GM23338 (cell line): ENCODE results near the gene IQCM. TPM values are rescaled to one million over a fixed set of nuclear protein-coding genes. Genes with fewer than 3 reads are reported as not detected.

ENCODE experiments used
- ATAC-seq: fragments of 200-7000 bp; cut with Tn5 transposase; 3 replicates; pipeline ENCODE4 v1.9.1; 2020
- DNase-seq: peaks from one replicate; pipeline ENCODE4 v3.0.0-alpha.2; 2015; ENCODE audit warnings: low spot score
- H2AFZ ChIP-seq: fragments of 200-600 bp; sonication (generic); 2 replicates; pipeline ENCODE4 v1.8.0; 2016; ENCODE audit warnings: antibody characterized with exemption, mild to moderate bottlenecking, moderate library complexity
- H3F3A ChIP-seq: fragments of 200-600 bp; sonication (generic); replicated peaks from 2 replicates; pipeline ENCODE4 v1.8.0; 2017; ENCODE audit warnings: antibody characterized with exemption, mixed run types, low read depth
- H3K27ac ChIP-seq: fragments of 200-600 bp; sonication (generic); 2 replicates; pipeline ENCODE4 v1.6.1; 2016; ENCODE audit warnings: low read depth
- H3K27me3 ChIP-seq: fragments of 200-600 bp; sonication (generic); 2 replicates; pipeline ENCODE4 v1.8.0; 2016; ENCODE audit warnings: mild to moderate bottlenecking, mixed run types, moderate library complexity; ENCODE audit not compliant: insufficient read depth
- H3K36me3 ChIP-seq: fragments of 200-600 bp; sonication (generic); 2 replicates; pipeline ENCODE4 v1.8.0; 2016; ENCODE audit warnings: mild to moderate bottlenecking; ENCODE audit not compliant: insufficient read depth
- H3K4me1 ChIP-seq: fragments of 200-600 bp; sonication (generic); 2 replicates; pipeline ENCODE4 v1.8.0; 2016; ENCODE audit warnings: mild to moderate bottlenecking, moderate library complexity; ENCODE audit not compliant: insufficient read depth
- H3K4me2 ChIP-seq: fragments of 200-600 bp; sonication (generic); 2 replicates; pipeline ENCODE4 v1.7.1; 2017; ENCODE audit warnings: mixed run types
- H3K4me3 ChIP-seq: fragments of 200-600 bp; sonication (generic); 2 replicates; pipeline ENCODE4 v1.6.1; 2016; ENCODE audit warnings: mixed run types
- H3K79me2 ChIP-seq: fragments of 200-600 bp; sonication (generic); replicated peaks from 2 replicates; pipeline ENCODE4 v1.8.0; 2017; ENCODE audit warnings: mild to moderate bottlenecking; ENCODE audit not compliant: insufficient read depth
- H3K9me2 ChIP-seq: fragments of 200-600 bp; sonication (generic); 2 replicates; pipeline ENCODE4 v1.8.0; 2017; ENCODE audit not compliant: insufficient read depth
- H4K20me1 ChIP-seq: fragments of 200-600 bp; sonication (generic); replicated peaks from 2 replicates; pipeline ENCODE4 v1.8.0; 2017; ENCODE audit warnings: mild to moderate bottlenecking; ENCODE audit not compliant: insufficient read depth
- H3K27ac Mint-ChIP-seq: 2 replicates; pipeline ENCODE4 v1.8.0; 2020; ENCODE audit warnings: inconsistent platforms, mild to moderate bottlenecking, moderate library complexity, mixed read lengths
- H3K27me3 Mint-ChIP-seq: 3 replicates; pipeline ENCODE4 v1.8.0; 2022; ENCODE audit warnings: low read depth, mild to moderate bottlenecking, moderate library complexity, mixed read lengths, inconsistent platforms; ENCODE audit not compliant: insufficient read depth, poor library complexity
- H3K36me3 Mint-ChIP-seq: 3 replicates; pipeline ENCODE4 v1.8.0; 2021; ENCODE audit warnings: low read depth, mild to moderate bottlenecking, inconsistent platforms, moderate library complexity, mixed read lengths
- H3K4me1 Mint-ChIP-seq: 3 replicates; pipeline ENCODE4 v1.8.0; 2020; ENCODE audit warnings: mild to moderate bottlenecking, inconsistent platforms, mixed read lengths
- H3K4me3 Mint-ChIP-seq: 3 replicates; pipeline ENCODE4 v1.8.0; 2021; ENCODE audit warnings: moderate library complexity, mild to moderate bottlenecking, inconsistent platforms, mixed read lengths
- H3K9me3 Mint-ChIP-seq: 3 replicates; pipeline ENCODE4 v1.8.0; 2020; ENCODE audit warnings: moderate library complexity, mild to moderate bottlenecking, inconsistent platforms, mixed read lengths
- POLR2AphosphoS5 ChIP-seq: IDR thresholded peaks from 2 replicates; pipeline ENCODE4 v1.6.1; 2016; ENCODE audit warnings: antibody characterized with exemption, low read depth
- polyA plus RNA-seq: library from polyadenylated mRNA; unstranded; fragments of >200 nt; fragmentation: Nextera tagmentation; extraction: Ambion mirVana; gene quantifications from 2 replicates; pipeline ENCODE4 v1.2.1, GENCODE V29; 2016
- total RNA-seq: library from RNA; depleted of rRNA; stranded (reverse); fragments of >200 nt; shearing (Covaris generic); gene quantifications from 2 replicates; pipeline ENCODE4 v1.2.3, GENCODE V29; 2014
- TF ChIP-seq, protein P1 (sequence below): IDR thresholded peaks from one replicate; pipeline ENCODE4 v1.6.1; 2018; ENCODE audit warnings: antibody characterized with exemption; ENCODE audit not compliant: unreplicated experiment
- TF ChIP-seq, protein P2 (sequence below), 2 experiments: fragments of 200-600 bp in 1 of 2; sonication (generic) in 1 of 2; conservative IDR thresholded peaks; 2 replicates each; pipeline versions ENCODE4 v1.5.1 to v1.6.1; 2016 to 2017; ENCODE audit warnings: antibody characterized with exemption in 2 of 2, low read depth in 2 of 2, mild to moderate bottlenecking in 2 of 2, moderate library complexity in 1 of 2
- TF ChIP-seq, protein P3 (sequence below): fragments of 250-450 bp; sonication (Bioruptor Pico); IDR thresholded peaks from 2 replicates; pipeline ENCODE4 v1.5.0; 2020; ENCODE audit warnings: mild to moderate bottlenecking, moderate library complexity

IQCM gene
- total and polyA plus RNA-seq, 2 experiments from 2014 or later, result not detected

DNA sequence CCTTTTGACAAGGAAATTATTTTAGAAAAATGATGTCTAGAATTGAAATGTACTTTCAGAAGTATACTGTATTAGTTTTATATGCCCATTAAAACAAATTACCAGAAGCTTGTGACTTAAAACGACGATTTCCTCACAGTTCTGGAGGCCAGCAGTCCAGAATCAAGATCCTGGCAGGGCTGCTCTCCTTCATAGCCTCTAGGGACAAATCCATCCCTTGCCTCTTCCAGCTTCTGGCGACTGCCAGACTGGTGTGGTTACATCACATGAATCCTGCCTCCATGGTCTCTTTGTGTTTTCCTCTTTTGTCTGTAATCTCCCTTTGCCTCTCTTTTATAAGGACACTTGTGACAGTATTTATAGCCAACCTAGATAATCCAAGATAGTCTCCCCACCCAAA is 97.1 kb downstream of the IQCM start (continued):
- TF ChIP-seq, protein P1, sequence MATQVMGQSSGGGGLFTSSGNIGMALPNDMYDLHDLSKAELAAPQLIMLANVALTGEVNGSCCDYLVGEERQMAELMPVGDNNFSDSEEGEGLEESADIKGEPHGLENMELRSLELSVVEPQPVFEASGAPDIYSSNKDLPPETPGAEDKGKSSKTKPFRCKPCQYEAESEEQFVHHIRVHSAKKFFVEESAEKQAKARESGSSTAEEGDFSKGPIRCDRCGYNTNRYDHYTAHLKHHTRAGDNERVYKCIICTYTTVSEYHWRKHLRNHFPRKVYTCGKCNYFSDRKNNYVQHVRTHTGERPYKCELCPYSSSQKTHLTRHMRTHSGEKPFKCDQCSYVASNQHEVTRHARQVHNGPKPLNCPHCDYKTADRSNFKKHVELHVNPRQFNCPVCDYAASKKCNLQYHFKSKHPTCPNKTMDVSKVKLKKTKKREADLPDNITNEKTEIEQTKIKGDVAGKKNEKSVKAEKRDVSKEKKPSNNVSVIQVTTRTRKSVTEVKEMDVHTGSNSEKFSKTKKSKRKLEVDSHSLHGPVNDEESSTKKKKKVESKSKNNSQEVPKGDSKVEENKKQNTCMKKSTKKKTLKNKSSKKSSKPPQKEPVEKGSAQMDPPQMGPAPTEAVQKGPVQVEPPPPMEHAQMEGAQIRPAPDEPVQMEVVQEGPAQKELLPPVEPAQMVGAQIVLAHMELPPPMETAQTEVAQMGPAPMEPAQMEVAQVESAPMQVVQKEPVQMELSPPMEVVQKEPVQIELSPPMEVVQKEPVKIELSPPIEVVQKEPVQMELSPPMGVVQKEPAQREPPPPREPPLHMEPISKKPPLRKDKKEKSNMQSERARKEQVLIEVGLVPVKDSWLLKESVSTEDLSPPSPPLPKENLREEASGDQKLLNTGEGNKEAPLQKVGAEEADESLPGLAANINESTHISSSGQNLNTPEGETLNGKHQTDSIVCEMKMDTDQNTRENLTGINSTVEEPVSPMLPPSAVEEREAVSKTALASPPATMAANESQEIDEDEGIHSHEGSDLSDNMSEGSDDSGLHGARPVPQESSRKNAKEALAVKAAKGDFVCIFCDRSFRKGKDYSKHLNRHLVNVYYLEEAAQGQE, result no peak

DNA sequence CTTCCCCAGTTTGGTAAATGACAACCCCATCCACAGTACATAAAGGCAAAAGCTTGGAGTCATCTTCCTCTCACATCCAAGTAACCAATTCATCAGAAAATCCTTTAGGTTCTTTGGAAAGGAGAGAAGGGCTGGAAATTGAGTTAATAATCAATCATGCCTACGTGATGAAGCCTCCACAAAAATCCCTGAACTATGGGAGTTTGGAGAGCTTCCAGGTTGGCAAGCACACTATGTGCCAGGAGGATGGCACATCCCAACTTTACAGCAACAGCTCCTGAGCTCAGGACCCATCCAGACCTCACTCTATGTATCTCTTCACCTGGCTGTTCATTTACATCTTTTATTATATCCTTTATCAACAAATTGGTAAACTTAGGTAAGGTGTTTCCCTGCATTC is 98.9 kb downstream of the IQCM start:
- no peak overlapping the region for H3K4me3 ChIP-seq
- peaks cover 22% of the 10 kb centered on the region for H3K9me3 Mint-ChIP-seq
- peaks cover 3% of the 10 kb centered on the region; the same call in 1 of the 2 replicates for H3K9me2 ChIP-seq
- H3K27me3 Mint-ChIP-seq, result no peaks in the 10 kb centered on the region
- H3K4me1 Mint-ChIP-seq, result peaks cover 6% of the 10 kb centered on the region
- no peak overlapping the region for H3K27ac ChIP-seq
- no peak overlapping the region for H3K27ac Mint-ChIP-seq
- DNase-seq (no peak), ATAC-seq (no peak)
- no peaks in the 10 kb centered on the region for H3K79me2 ChIP-seq
- H3K4me1 ChIP-seq, result no peaks in the 10 kb centered on the region
- H3K4me3 Mint-ChIP-seq, result no peak overlapping the region
- H2AFZ ChIP-seq, result no peak overlapping the region
- H3K27me3 ChIP-seq, result no peaks in the 10 kb centered on the region
- no peaks in the 10 kb centered on the region for H4K20me1 ChIP-seq
- H3K4me2 ChIP-seq, result no peak overlapping the region
- no peaks in the 10 kb centered on the region for H3F3A ChIP-seq
- no peaks in the 10 kb centered on the region for H3K36me3 ChIP-seq
- peaks cover 9% of the 10 kb centered on the region for H3K36me3 Mint-ChIP-seq
- TF ChIP-seq, protein P2, sequence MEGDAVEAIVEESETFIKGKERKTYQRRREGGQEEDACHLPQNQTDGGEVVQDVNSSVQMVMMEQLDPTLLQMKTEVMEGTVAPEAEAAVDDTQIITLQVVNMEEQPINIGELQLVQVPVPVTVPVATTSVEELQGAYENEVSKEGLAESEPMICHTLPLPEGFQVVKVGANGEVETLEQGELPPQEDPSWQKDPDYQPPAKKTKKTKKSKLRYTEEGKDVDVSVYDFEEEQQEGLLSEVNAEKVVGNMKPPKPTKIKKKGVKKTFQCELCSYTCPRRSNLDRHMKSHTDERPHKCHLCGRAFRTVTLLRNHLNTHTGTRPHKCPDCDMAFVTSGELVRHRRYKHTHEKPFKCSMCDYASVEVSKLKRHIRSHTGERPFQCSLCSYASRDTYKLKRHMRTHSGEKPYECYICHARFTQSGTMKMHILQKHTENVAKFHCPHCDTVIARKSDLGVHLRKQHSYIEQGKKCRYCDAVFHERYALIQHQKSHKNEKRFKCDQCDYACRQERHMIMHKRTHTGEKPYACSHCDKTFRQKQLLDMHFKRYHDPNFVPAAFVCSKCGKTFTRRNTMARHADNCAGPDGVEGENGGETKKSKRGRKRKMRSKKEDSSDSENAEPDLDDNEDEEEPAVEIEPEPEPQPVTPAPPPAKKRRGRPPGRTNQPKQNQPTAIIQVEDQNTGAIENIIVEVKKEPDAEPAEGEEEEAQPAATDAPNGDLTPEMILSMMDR (conservative IDR thresholded peaks at IDR 0.05; ENCODE audit: low read depth in 2 of 2), result no peak
- no peak for TF ChIP-seq POLR2AphosphoS5

DNA sequence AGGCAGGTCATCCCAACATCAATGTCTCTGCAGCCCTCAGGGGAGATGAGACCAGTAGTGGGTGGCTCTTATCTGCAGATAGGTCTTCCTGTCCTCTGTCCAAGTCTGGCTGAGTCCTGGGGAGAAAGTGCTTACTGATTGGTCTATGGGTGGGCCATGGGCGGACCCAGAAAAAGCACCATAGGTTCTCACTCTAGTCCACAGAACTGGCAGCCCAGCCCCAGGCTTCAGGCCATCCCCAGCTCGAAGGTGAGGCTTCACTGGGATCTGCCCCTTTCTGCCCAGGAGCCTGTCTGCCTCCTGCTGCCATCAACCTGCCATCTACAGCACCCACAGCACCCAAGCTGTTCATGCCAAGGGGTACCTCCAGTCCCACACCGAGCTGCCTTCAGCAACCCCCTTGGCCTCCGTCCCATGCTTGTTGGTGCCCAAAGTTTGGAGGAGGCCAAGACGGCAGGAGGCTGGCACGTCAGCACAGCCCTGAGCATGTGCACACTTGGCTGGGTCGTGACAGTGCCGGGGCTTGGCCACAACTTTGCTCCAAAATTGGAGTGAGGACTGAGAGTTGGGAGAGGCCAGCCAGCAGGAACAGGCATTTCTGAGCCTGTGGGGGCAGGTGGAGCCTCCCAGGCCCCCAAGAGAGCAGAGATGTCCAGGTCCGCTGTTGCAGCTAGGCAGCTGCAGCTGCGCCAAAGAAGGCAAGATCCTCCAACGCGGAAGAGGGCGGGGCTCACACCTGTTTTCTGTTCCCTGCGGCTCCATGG is 99.6 kb downstream of the IQCM start:
- no peak overlapping the region for H3K4me2 ChIP-seq
- H3K4me1 ChIP-seq, result no peaks in the 10 kb centered on the region
- Mint-ChIP-seq H3K4me1 (peaks cover 6% of the 10 kb centered on the region), H3K27ac (no peak overlapping the region), H3K9me3 (peaks cover 22% of the 10 kb centered on the region), H3K27me3 (no peaks in the 10 kb centered on the region), H3K36me3 (peaks cover 9% of the 10 kb centered on the region), H3K4me3 (no peak overlapping the region)
- DNase-seq (no peak), ATAC-seq (no peak)
- H3K27me3 ChIP-seq, result no peaks in the 10 kb centered on the region
- no peaks in the 10 kb centered on the region for H3F3A ChIP-seq
- no peak overlapping the region for H3K4me3 ChIP-seq
- H3K79me2 ChIP-seq, result no peaks in the 10 kb centered on the region
- no peaks in the 10 kb centered on the region for H4K20me1 ChIP-seq
- peaks cover 3% of the 10 kb centered on the region; the same call in 1 of the 2 replicates for H3K9me2 ChIP-seq
- H2AFZ ChIP-seq, result no peak overlapping the region
- H3K36me3 ChIP-seq, result no peaks in the 10 kb centered on the region
- no peak overlapping the region for H3K27ac ChIP-seq
- TF ChIP-seq, protein P2 (conservative IDR thresholded peaks at IDR 0.05; ENCODE audit: low read depth in 2 of 2), result no peak
- TF ChIP-seq, protein P3, sequence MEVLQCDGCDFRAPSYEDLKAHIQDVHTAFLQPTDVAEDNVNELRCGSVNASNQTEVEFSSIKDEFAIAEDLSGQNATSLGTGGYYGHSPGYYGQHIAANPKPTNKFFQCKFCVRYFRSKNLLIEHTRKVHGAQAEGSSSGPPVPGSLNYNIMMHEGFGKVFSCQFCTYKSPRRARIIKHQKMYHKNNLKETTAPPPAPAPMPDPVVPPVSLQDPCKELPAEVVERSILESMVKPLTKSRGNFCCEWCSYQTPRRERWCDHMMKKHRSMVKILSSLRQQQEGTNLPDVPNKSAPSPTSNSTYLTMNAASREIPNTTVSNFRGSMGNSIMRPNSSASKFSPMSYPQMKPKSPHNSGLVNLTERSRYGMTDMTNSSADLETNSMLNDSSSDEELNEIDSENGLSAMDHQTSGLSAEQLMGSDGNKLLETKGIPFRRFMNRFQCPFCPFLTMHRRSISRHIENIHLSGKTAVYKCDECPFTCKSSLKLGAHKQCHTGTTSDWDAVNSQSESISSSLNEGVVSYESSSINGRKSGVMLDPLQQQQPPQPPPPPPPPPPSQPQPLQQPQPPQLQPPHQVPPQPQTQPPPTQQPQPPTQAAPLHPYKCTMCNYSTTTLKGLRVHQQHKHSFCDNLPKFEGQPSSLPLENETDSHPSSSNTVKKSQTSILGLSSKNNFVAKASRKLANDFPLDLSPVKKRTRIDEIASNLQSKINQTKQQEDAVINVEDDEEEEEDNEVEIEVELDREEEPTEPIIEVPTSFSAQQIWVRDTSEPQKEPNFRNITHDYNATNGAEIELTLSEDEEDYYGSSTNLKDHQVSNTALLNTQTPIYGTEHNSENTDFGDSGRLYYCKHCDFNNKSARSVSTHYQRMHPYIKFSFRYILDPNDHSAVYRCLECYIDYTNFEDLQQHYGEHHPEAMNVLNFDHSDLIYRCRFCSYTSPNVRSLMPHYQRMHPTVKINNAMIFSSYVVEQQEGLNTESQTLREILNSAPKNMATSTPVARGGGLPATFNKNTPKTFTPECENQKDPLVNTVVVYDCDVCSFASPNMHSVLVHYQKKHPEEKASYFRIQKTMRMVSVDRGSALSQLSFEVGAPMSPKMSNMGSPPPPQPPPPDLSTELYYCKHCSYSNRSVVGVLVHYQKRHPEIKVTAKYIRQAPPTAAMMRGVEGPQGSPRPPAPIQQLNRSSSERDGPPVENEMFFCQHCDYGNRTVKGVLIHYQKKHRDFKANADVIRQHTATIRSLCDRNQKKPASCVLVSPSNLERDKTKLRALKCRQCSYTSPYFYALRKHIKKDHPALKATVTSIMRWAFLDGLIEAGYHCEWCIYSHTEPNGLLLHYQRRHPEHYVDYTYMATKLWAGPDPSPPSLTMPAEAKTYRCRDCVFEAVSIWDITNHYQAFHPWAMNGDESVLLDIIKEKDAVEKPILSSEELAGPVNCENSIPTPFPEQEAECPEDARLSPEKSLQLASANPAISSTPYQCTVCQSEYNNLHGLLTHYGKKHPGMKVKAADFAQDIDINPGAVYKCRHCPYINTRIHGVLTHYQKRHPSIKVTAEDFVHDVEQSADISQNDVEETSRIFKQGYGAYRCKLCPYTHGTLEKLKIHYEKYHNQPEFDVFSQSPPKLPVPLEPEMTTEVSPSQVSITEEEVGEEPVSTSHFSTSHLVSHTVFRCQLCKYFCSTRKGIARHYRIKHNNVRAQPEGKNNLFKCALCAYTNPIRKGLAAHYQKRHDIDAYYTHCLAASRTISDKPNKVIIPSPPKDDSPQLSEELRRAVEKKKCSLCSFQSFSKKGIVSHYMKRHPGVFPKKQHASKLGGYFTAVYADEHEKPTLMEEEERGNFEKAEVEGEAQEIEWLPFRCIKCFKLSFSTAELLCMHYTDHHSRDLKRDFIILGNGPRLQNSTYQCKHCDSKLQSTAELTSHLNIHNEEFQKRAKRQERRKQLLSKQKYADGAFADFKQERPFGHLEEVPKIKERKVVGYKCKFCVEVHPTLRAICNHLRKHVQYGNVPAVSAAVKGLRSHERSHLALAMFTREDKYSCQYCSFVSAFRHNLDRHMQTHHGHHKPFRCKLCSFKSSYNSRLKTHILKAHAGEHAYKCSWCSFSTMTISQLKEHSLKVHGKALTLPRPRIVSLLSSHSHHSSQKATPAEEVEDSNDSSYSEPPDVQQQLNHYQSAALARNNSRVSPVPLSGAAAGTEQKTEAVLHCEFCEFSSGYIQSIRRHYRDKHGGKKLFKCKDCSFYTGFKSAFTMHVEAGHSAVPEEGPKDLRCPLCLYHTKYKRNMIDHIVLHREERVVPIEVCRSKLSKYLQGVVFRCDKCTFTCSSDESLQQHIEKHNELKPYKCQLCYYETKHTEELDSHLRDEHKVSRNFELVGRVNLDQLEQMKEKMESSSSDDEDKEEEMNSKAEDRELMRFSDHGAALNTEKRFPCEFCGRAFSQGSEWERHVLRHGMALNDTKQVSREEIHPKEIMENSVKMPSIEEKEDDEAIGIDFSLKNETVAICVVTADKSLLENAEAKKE, result no peak
